Activated naive CD4-positive, alpha-beta T cell treated with anti-CD3 and anti-CD28 coated beads, Interleukin-2, amount 50 U/mL, for 24 hours (primary cell): Measurements from ENCODE around the gene TOLLIP.
A peak's percentile ranks its signal among the peaks of the same experiment; 100 is the strongest.
"Not testable (repeated sequence)": the region's sequence is repeated elsewhere in the genome, so short reads cannot be mapped to it uniquely, and the experiment has no call there.

ENCODE experiments used
- H3K27ac Mint-ChIP-seq: one replicate; pipeline ENCODE4 v1.8.0; 2021; ENCODE audit warnings: mild to moderate bottlenecking, mixed read lengths
- H3K27me3 Mint-ChIP-seq: one replicate; pipeline ENCODE4 v1.8.0; 2021; ENCODE audit warnings: mixed read lengths
- H3K36me3 Mint-ChIP-seq: one replicate; pipeline ENCODE4 v1.8.0; 2021; ENCODE audit warnings: mixed read lengths
- H3K4me1 Mint-ChIP-seq: one replicate; pipeline ENCODE4 v1.8.0; 2021; ENCODE audit warnings: mixed read lengths
- H3K4me3 Mint-ChIP-seq: one replicate; pipeline ENCODE4 v1.8.0; 2021; ENCODE audit warnings: mild to moderate bottlenecking, mixed read lengths
- H3K9me3 Mint-ChIP-seq: one replicate; pipeline ENCODE4 v1.8.0; 2021; ENCODE audit warnings: mixed read lengths

Gene TOLLIP

DNA sequence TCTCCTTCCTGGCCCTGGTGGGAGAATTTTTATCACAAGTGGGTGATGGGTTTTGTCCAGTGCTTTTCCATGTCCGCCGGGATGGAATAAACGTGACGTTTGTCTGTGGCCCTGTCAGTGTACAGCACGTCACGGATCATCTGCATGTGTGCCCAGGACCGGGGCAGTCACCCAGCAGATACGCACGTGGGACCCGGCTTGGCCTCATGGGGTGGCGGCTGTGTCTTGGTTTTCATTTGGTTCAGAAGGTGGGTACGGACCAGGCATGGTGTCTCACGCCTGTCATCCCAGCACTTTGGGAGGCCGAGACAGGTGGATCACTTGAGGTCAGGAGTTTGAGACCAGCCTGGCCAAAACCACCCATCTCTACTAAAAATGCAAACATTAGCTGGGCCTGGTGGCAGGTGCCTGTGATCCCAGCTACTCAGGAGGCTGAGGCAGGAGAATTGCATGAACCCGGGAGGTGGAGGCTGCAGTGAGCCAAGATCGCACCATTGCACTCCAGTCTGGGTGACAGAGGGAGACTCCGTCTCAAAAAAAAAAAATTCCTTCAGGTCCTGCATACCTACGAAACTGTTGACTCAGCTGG, 38.1 kb upstream of the TOLLIP start:
- not testable (repeated sequence) for H3K4me1 Mint-ChIP-seq, H3K9me3 Mint-ChIP-seq, H3K36me3 Mint-ChIP-seq, H3K27ac Mint-ChIP-seq, H3K27me3 Mint-ChIP-seq, H3K4me3 Mint-ChIP-seq

DNA sequence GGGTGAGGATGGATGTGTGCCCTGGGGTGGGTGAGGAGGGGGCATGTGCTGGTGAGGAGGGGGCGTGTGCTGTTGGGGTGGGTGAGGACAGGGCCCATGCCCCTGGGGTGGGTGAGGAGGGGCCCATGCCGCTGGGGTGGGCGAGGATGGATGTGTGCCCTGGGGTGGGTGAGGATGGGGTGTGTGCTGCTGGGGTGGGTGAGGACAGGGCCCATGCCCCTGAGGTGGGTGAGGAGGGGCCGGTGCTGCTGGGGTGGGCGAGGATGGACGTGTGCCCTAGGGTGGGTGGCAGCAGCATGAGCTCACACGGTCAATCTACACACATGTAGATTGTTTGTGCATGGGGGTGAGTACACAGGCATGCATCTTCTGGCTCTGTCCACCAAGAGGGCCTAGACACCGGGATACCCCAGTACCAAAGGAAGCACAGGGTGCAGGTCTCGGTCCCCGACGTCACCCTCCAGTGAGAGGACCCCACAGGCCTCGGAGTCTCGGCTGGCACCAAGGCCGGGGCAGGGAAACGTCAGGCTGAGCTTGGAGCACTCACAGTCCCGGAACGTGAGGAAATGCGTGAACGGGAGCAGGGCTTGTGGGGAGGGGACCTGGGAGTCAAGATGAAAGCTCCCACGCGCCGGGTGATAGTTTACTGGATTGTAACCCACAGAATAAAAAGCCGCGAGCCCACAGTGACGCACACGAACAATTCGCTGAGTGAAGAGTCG, 37.4 kb upstream of the TOLLIP start:
- Mint-ChIP-seq H3K27me3 (no peaks in the 10 kb centered on the region), H3K9me3 (no peaks in the 10 kb centered on the region), H3K4me3 (no peak overlapping the region)

GRCh38 chr11:1345737-1346513, 36.5 kb upstream of the TOLLIP start:
- Mint-ChIP-seq H3K36me3 (no peaks in the 10 kb centered on the region), H3K4me3 (no peak overlapping the region), H3K27me3 (no peaks in the 10 kb centered on the region), H3K4me1 (no peaks in the 10 kb centered on the region), H3K9me3 (no peaks in the 10 kb centered on the region), H3K27ac (peak overlapping the region; percentile 3)

More for the DNA sequence above, 37.4 kb upstream of the TOLLIP start:
- H3K27ac Mint-ChIP-seq: no peak overlapping the region
- no peaks in the 10 kb centered on the region for H3K4me1 Mint-ChIP-seq
- H3K36me3 Mint-ChIP-seq: no peaks in the 10 kb centered on the region

- Mint-ChIP-seq H3K27me3 (no peaks in the 10 kb centered on the region), H3K9me3 (no peaks in the 10 kb centered on the region), H3K27ac (no peak overlapping the region), H3K4me3 (no peak overlapping the region), H3K4me1 (no peaks in the 10 kb centered on the region), H3K36me3 (no peaks in the 10 kb centered on the region)
These were observed 34.7 kb upstream of the TOLLIP start for GRCh38 chr11:1344056-1344635.

DNA sequence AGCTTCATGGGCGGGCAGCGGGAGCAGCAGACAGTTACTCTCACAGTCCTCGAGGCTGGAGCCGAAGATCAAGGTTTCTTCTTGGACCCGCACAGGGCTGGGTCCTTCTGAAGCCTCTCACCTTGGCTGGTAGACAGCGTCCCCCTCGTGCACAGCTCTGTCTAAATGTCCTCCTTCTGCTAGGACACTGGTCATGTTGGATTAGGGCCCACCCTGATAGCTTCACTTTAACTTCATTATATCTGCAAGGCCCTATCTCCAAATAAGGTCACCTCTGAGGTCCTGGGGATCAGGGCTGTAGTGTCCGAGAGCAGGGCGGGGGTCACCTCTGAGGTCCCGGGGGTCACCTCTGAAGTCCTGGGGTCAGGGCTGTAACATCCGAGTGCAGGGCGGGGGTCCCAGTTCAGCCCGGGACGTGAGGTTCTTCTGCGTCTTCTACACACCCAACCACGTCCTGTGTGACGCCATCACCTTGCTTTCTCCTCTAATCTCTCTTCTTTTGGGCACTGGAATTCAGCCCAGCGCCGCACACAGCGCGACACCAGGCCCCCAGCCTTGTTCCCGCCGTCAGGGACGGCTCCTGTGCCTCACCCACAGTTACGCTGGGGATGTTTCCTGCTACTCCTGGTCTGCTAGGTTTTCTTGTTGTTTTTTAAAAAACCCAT, 34.1 kb upstream of the TOLLIP start:
- Mint-ChIP-seq H3K9me3 (no peaks in the 10 kb centered on the region), H3K4me3 (no peak overlapping the region), H3K27me3 (no peaks in the 10 kb centered on the region), H3K4me1 (no peaks in the 10 kb centered on the region), H3K27ac (no peak overlapping the region), H3K36me3 (no peaks in the 10 kb centered on the region)

GRCh38 chr11:1342946-1343345, 33.5 kb upstream of the TOLLIP start:
- peaks cover 1% of the 10 kb centered on the region for H3K4me1 Mint-ChIP-seq
- no peak overlapping the region for H3K27ac Mint-ChIP-seq
- no peaks in the 10 kb centered on the region for H3K36me3 Mint-ChIP-seq
- H3K4me3 Mint-ChIP-seq: no peak overlapping the region
- no peaks in the 10 kb centered on the region for H3K27me3 Mint-ChIP-seq
- H3K9me3 Mint-ChIP-seq: no peaks in the 10 kb centered on the region

DNA sequence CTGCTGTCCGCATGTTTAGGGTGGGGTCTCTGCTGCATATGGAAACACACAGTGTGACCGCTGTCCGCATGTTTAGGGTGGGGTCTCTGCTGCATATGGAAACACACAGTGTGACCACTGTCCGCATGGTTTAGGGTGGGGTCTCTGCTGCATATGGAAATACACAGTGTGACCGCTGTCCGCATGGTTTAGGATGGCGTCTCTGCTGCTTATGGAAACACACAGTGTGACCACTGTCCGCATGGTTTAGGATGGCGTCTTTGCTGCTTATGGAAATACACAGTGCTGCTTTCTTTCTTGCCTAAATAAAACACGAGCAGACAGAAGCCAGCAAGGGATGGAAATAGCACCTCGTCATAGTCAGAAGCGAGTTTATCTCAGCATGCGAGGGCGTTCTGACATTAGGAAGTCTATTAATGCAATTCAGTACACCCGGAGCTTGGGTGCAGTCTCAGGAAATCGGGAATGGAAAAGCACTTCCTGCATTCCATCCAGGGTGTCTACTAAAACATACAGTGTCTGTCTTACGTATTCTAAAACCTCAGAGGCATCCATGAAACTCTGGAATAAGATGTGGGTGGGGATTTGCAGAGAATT, 32.6 kb upstream of the TOLLIP start:
- Mint-ChIP-seq H3K4me1 (peaks cover 5% of the 10 kb centered on the region), H3K27ac (no peak overlapping the region), H3K27me3 (no peaks in the 10 kb centered on the region), H3K36me3 (no peaks in the 10 kb centered on the region), H3K4me3 (no peak overlapping the region), H3K9me3 (no peaks in the 10 kb centered on the region)

DNA sequence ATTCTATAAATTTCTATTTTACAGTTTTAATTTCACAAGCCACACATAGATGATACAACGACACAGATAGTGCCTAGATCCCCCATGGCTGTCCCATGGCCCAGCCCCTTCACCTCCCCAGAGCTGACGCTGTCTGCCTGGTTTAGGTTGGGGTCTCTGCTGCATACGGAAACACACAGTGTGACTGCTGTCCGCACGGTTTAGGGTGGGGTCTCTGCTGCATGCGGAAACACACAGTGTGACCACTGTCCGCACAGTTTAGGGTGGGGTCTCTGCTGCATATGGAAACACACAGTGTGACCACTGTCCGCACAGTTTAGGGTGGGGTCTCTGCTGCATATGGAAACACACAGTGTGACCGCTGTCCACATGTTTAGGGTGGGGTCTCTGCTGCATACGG, 31.8 kb upstream of the TOLLIP start:
- H3K36me3 Mint-ChIP-seq, H3K27ac Mint-ChIP-seq, H3K4me1 Mint-ChIP-seq, H3K27me3 Mint-ChIP-seq, H3K9me3 Mint-ChIP-seq, H3K4me3 Mint-ChIP-seq: not testable (repeated sequence)

DNA sequence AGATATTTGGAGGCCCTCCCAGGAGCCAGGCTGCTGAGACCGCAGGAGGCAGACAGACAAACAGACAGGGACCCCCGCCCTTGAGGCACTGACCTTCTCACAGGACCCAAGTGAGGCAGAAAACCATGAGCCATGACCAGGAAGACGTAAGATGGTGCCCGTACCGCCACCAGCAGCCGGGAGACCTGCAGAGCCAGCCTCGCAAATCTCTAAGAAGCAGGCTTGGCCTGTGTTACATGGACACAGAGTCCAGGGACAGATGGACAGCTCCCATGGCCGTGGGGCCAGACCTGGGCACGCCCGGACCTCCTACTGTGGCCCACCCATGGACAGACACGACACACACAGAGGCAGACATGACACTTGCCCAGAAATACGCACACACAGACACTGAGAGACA, 30.7 kb upstream of the TOLLIP start:
- no peaks in the 10 kb centered on the region for H3K36me3 Mint-ChIP-seq
- no peaks in the 10 kb centered on the region for H3K27me3 Mint-ChIP-seq
- H3K4me3 Mint-ChIP-seq: no peak overlapping the region
- H3K9me3 Mint-ChIP-seq: no peaks in the 10 kb centered on the region
- H3K4me1 Mint-ChIP-seq: peaks cover 13% of the 10 kb centered on the region
- no peak overlapping the region for H3K27ac Mint-ChIP-seq

- no peak overlapping the region for H3K4me3 Mint-ChIP-seq
- peaks cover 16% of the 10 kb centered on the region for H3K4me1 Mint-ChIP-seq
- H3K9me3 Mint-ChIP-seq: no peaks in the 10 kb centered on the region
- H3K36me3 Mint-ChIP-seq: no peaks in the 10 kb centered on the region
- no peaks in the 10 kb centered on the region for H3K27me3 Mint-ChIP-seq
- H3K27ac Mint-ChIP-seq: no peak overlapping the region
These were observed 29.7 kb upstream of the TOLLIP start for GRCh38 chr11:1339066-1339675.

- Mint-ChIP-seq H3K9me3 (no peaks in the 10 kb centered on the region), H3K36me3 (no peaks in the 10 kb centered on the region), H3K4me1 (peaks cover 16% of the 10 kb centered on the region), H3K27ac (peak overlapping the region; percentile 76), H3K27me3 (no peaks in the 10 kb centered on the region), H3K4me3 (peak overlapping the region; percentile 65)
These were observed 29.0 kb upstream of the TOLLIP start for GRCh38 chr11:1338201-1339065.

DNA sequence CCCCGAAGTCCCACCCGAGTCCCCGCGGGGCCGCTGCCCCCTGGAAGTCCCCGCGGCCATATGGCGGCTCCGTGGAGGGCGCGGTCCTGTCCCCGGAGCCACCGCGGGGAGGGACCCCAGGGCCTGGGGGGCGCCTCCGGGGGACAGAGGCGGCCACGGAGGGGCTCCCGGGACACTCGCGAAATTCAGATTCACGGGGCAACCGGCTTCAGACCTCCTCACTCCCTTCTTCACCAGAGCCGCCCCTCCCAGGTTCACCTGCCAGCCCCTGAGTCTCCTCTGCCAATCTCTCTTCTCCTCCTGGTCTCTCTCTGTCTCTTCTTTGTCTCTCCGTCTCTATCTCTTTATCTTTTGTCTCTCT, 28.2 kb upstream of the TOLLIP start:
- no peaks in the 10 kb centered on the region for H3K27me3 Mint-ChIP-seq
- H3K9me3 Mint-ChIP-seq: no peaks in the 10 kb centered on the region
- no peaks in the 10 kb centered on the region for H3K36me3 Mint-ChIP-seq
- H3K4me1 Mint-ChIP-seq: peaks cover 16% of the 10 kb centered on the region
- peak overlapping the region; percentile 65 for H3K4me3 Mint-ChIP-seq
- H3K27ac Mint-ChIP-seq: peak overlapping the region; percentile 74

GRCh38 chr11:1336836-1337646, 27.6 kb upstream of the TOLLIP start:
- no peak overlapping the region for H3K4me3 Mint-ChIP-seq
- no peaks in the 10 kb centered on the region for H3K36me3 Mint-ChIP-seq
- no peak overlapping the region for H3K27ac Mint-ChIP-seq
- no peaks in the 10 kb centered on the region for H3K9me3 Mint-ChIP-seq
- H3K27me3 Mint-ChIP-seq: no peaks in the 10 kb centered on the region
- H3K4me1 Mint-ChIP-seq: peaks cover 19% of the 10 kb centered on the region
